Bronchial epithelial cell (primary cell): ENCODE measurements around the gene RPS15A. TPM values are rescaled to one million over a fixed set of nuclear protein-coding genes. Genes with fewer than 3 reads are reported as not detected.

ENCODE experiments used
- DNase-seq: peaks from one replicate; pipeline ENCODE4 v3.0.0-alpha.2; 2010; ENCODE audit warnings: low read depth
- FAIRE-seq: peaks from 2 replicates; lab custom pipeline; 2011; peaks lifted over from hg19 to GRCh38; lab: Jason Lieb, UNC
- H3K27me3 ChIP-seq: 2 replicates; pipeline ENCODE4 v1.5.1; 2011; ENCODE audit warnings: low read length; ENCODE audit not compliant: control insufficient read depth, insufficient read depth
- H3K36me3 ChIP-seq: 2 replicates; pipeline ENCODE4 v1.5.1; 2011; ENCODE audit warnings: low read length; ENCODE audit not compliant: control insufficient read depth, insufficient read depth
- H3K4me3 ChIP-seq: 2 replicates; pipeline ENCODE4 v1.5.1; 2011; ENCODE audit warnings: mild to moderate bottlenecking, low read depth, low read length, control low read depth
- total RNA-seq: library from RNA; depleted of rRNA; stranded (reverse); fragments of >200 nt; gene quantifications from 2 replicates; pipeline ENCODE4 v1.2.1, GENCODE V29; 2014
- TF ChIP-seq, protein P1 (sequence below): IDR thresholded peaks from 2 replicates; pipeline ENCODE4 v1.5.1; 2011; ENCODE audit warnings: mild to moderate bottlenecking, moderate library complexity, low read length, control low read depth, inconsistent platforms; ENCODE audit not compliant: insufficient read depth, severe bottlenecking

Gene RPS15A
- total RNA-seq, 1 donor from 2014 or later, result 3,748 TPM

DNA sequence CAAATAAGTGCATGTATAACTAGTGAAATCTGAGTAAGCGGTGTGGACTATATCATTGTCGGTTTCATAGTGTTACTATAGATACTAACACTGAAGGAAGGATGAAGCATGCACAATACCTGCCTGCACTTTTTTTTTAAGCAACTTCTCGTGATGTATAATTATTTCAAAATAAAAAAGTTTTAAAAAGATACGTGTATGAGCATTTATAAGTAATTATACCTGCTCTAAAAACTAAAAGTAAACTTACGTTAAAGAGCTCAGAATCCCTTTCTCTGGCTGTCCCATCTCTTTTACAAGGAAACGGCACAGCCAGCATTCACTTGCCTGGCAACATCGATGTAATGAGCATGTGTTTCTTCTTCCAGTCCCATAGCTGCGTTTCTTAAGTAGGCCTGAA is 42.5 kb upstream of the RPS15A start:
- DNase-seq (no peak), FAIRE-seq (no peak)
- Histone ChIP-seq H3K27me3 (no peaks in the 10 kb centered on the region), H3K36me3 (peaks cover 37% of the 10 kb centered on the region), H3K4me3 (no peak overlapping the region)
- TF ChIP-seq, protein P1, sequence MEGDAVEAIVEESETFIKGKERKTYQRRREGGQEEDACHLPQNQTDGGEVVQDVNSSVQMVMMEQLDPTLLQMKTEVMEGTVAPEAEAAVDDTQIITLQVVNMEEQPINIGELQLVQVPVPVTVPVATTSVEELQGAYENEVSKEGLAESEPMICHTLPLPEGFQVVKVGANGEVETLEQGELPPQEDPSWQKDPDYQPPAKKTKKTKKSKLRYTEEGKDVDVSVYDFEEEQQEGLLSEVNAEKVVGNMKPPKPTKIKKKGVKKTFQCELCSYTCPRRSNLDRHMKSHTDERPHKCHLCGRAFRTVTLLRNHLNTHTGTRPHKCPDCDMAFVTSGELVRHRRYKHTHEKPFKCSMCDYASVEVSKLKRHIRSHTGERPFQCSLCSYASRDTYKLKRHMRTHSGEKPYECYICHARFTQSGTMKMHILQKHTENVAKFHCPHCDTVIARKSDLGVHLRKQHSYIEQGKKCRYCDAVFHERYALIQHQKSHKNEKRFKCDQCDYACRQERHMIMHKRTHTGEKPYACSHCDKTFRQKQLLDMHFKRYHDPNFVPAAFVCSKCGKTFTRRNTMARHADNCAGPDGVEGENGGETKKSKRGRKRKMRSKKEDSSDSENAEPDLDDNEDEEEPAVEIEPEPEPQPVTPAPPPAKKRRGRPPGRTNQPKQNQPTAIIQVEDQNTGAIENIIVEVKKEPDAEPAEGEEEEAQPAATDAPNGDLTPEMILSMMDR, result no peak

DNA sequence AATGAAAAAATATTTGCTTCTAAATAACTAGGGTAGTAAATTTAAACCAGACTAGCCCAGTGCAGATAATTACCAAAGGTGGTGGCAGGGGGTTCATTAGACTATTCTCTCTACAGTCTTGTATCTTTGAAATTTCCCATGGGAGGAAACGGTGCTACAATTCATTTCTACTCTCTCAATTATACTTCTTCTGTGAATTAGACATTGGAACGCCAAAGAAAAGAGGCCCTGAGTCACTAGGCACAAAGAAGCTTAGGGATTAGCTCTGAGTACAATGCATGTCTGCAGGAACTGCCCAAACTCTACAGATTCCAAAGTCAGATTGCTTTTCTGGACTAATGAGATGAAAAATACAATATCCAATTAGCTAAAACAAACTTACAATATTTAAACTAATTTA is 41.9 kb upstream of the RPS15A start:
- FAIRE-seq, result no peak
- TF ChIP-seq, protein P1, result no peak
- H3K36me3 ChIP-seq, result peaks cover 37% of the 10 kb centered on the region

DNA sequence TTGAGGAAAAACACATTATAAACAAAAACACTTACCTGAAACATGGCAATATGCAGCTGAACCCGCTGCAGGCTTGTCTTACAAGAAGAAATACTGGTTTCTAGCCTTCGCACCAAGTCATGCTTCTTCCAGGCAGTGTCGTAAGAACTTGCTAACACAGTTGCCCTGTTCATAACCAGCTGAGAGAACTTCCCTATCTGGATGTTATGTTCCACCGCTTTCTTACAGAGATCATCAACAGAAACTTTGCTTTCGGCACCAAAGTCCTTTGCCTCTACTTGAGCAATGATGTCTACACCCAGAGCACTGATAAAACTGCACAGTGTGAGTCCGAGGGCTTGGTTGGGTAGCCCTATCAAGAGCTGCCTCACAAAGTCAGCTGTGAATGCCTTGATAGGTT is 39.1 kb upstream of the RPS15A start:
- Histone ChIP-seq H3K36me3 (peaks cover 20% of the 10 kb centered on the region), H3K4me3 (no peak overlapping the region), H3K27me3 (no peaks in the 10 kb centered on the region)
- FAIRE-seq (no peak), DNase-seq (no peak)
- TF ChIP-seq, protein P1, result no peak

More for the DNA sequence above, 41.9 kb upstream of the RPS15A start:
- no peak for DNase-seq
- no peak overlapping the region for H3K4me3 ChIP-seq
- H3K27me3 ChIP-seq, result no peaks in the 10 kb centered on the region

DNA sequence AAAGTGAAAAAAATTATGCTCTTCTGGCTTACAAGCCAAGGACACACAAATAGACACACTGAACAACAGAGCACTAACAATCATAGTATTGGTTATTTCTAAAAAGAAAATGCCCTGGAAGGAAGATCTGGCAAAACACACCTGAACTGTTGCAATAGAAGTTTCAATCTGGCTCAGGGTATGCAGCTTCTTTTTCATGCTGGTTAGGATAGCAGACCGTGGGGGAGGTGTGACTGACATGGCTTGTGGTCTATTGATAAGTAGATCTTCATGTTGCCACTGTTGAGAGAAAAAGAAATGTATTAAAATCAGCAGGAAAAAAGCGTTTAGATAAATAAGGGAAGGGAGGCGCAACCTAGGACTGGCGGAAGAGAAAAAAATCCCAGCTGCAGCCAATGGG is 37.8 kb upstream of the RPS15A start:
- FAIRE-seq, result no peak
- Histone ChIP-seq H3K36me3 (peaks cover 15% of the 10 kb centered on the region), H3K27me3 (no peaks in the 10 kb centered on the region), H3K4me3 (no peak overlapping the region)
- TF ChIP-seq, protein P1, result no peak
- DNase-seq, result no peak

DNA sequence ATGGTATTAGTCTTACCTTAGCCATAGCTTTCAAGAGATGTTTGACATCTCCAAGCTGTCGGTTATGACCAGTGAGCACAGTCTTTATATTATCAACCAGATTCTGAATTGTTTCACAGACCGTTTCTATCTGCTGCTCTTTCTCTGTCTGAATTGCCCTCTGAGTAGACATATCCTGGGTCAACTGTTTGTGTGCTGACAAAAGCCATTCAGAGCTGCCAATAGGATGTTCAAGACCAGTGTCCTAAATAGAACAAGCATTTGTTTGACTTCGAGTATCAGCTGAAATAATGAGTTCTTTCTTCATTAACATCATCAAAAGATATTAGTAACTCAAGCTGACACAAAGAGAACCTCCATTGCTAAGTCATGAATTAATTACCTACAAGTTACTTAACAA is 26.2 kb upstream of the RPS15A start:
- TF ChIP-seq, protein P1, result no peak
- Histone ChIP-seq H3K36me3 (peaks cover 12% of the 10 kb centered on the region), H3K4me3 (no peak overlapping the region), H3K27me3 (no peaks in the 10 kb centered on the region)
- no peak for DNase-seq
- no peak for FAIRE-seq

DNA sequence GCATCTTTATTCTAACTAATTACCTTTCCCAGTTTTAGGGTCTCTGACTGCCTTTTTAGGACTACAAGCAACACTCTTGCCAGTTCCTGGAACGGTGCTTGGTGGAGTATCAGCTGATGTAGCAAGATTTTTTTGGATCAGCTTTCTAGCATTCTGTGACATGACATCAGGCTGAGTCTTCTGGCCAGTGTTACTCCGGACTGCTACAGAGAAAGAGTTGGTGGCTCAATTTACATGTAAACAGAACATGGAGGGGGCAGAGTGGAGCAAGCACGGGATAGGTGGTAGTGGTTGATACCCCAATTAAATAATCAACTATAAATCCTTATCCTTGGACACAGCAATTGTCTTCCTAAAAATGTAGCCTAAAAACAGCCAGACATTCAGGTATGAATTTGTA is 21.8 kb upstream of the RPS15A start:
- peaks cover 12% of the 10 kb centered on the region for H3K36me3 ChIP-seq
- TF ChIP-seq, protein P1, result no peak
- no peaks in the 10 kb centered on the region for H3K27me3 ChIP-seq
- FAIRE-seq (no peak), DNase-seq (no peak)
- H3K4me3 ChIP-seq, result no peak overlapping the region
